HCT116 (cell line): Measurements from ENCODE around the gene ATF7. TPM values are rescaled to one million over a fixed set of nuclear protein-coding genes. Genes with fewer than 3 reads are reported as not detected.

Experiments used
- ATAC-seq: fragments of 200-7000 bp; cut with Tn5 transposase; 2 replicates; pipeline ENCODE4 v1.9.1; 2020; ENCODE audit warnings: mild to moderate bottlenecking, moderate library complexity
- BruUV-seq: library from RNA; stranded (reverse); fragments of 400-500 nt; replicated peaks from 2 replicates; lab custom pipeline; 2021; lab: Mats Ljungman, UMichigan
- CTCF ChIA-PET: fragments of 300-600 bp; sonication (Branson Sonifier 250); formaldehyde crosslinking; loops from one replicate; lab custom pipeline; 2021; ENCODE audit warnings: antibody characterized with exemption; lab: Charles Lee
- POLR2A ChIA-PET: fragments of 300-600, 350-600 bp; sonication (Branson Sonifier 250); formaldehyde crosslinking; loops from one replicate; lab custom pipeline; 2021; ENCODE audit warnings: antibody characterized with exemption; lab: Charles Lee
- RAD21 ChIA-PET, 2 experiments: fragments of 300-600 bp; sonication (Branson Sonifier 250); formaldehyde crosslinking; loops; one replicate each; lab custom pipeline; 2023; ENCODE audit warnings: low total read pairs in 2 of 2; ENCODE audit not compliant: uncharacterized antibody in 2 of 2, unreplicated experiment in 2 of 2, low non-redundant PET in 1 of 2; lab: Charles Lee
- DNase-seq: peaks from one replicate; pipeline ENCODE4 v3.0.0-alpha.2; 2010; ENCODE audit warnings: low read depth, low spot score
- H2AFZ ChIP-seq: fragments of 200-600 bp; shearing (Covaris generic), sonication (generic); 2 replicates; pipeline ENCODE4 v1.6.1; 2017; ENCODE audit warnings: low read depth, mixed run types, mixed read lengths, antibody characterized with exemption, low read length; ENCODE audit not compliant: poor library complexity, severe bottlenecking
- H3K27ac ChIP-seq: 2 replicates; pipeline ENCODE4 v1.5.1; 2012; ENCODE audit warnings: low read depth, low read length
- H3K27me3 ChIP-seq: fragments of 200-600 bp; sonication (generic); 2 replicates; pipeline ENCODE4 v1.6.1; 2016; ENCODE audit warnings: mixed run types, low read length, mixed read lengths; ENCODE audit not compliant: insufficient read depth
- H3K36me3 ChIP-seq, 2 experiments: fragments of 200-500 bp in 1 of 2; fragments of 200-600 bp in 1 of 2; sonication (Bioruptor generic) in 1 of 2; sonication (generic) in 1 of 2; 2 replicates each; pipeline versions ENCODE4 v1.5.1 to v1.6.1; 2014 to 2016; ENCODE audit warnings: low read length in 2 of 2, inconsistent platforms in 1 of 2, mixed read lengths in 1 of 2, mixed run types in 1 of 2; ENCODE audit not compliant: insufficient read depth in 2 of 2, control insufficient read depth in 1 of 2
- H3K4me1 ChIP-seq, 2 experiments: fragments of 200-600 bp in 1 of 2; sonication (generic) in 1 of 2; 2 replicates each; pipeline versions ENCODE4 v1.5.1 to v1.6.1; 2012 to 2017; ENCODE audit warnings: low read length in 2 of 2, inconsistent platforms in 1 of 2, mild to moderate bottlenecking in 1 of 2, mixed read lengths in 1 of 2, mixed run types in 1 of 2, moderate library complexity in 1 of 2; ENCODE audit not compliant: insufficient read depth in 2 of 2, control insufficient read depth in 1 of 2
- H3K4me2 ChIP-seq: fragments of 200-600 bp; sonication (generic); 2 replicates; pipeline ENCODE4 v1.6.1; 2017; ENCODE audit warnings: mixed run types, low read length, mixed read lengths
- H3K4me3 ChIP-seq, 2 experiments: fragments of 200-600 bp in 1 of 2; sonication (generic) in 1 of 2; replicated peaks in 1 of 2; 2 replicates each; pipeline ENCODE4 v1.5.1; 2011 to 2016; ENCODE audit warnings: low read length in 2 of 2, control low read depth in 1 of 2, low read depth in 1 of 2, mild to moderate bottlenecking in 1 of 2, mixed read lengths in 1 of 2, mixed run types in 1 of 2
- H3K79me2 ChIP-seq: fragments of 200-600 bp; sonication (generic); 2 replicates; pipeline ENCODE4 v1.6.1; 2017; ENCODE audit warnings: mild to moderate bottlenecking, mixed run types, low read length, moderate library complexity, mixed read lengths; ENCODE audit not compliant: insufficient read depth
- H3K9ac ChIP-seq: fragments of 200-600 bp; sonication (generic); 2 replicates; pipeline ENCODE4 v1.6.1; 2016; ENCODE audit warnings: low read length, mixed read lengths
- H3K9me2 ChIP-seq: fragments of 200-600 bp; sonication (generic), shearing (Covaris generic); 2 replicates; pipeline ENCODE4 v1.6.1; 2017; ENCODE audit warnings: mixed run types, mild to moderate bottlenecking, moderate library complexity; ENCODE audit not compliant: insufficient read depth
- H3K9me3 ChIP-seq, 2 experiments: fragments of 200-500 bp in 1 of 2; fragments of 200-600 bp in 1 of 2; sonication (Bioruptor generic) in 1 of 2; sonication (generic) in 1 of 2; 2 replicates each; pipeline ENCODE4 v1.6.1; 2014 to 2017; ENCODE audit warnings: low read length in 2 of 2, mixed read lengths in 2 of 2, inconsistent platforms in 1 of 2, low read depth in 1 of 2, mild to moderate bottlenecking in 1 of 2, mixed run types in 1 of 2, moderate library complexity in 1 of 2; ENCODE audit not compliant: control insufficient read depth in 1 of 2, insufficient read depth in 1 of 2
- H4K20me1 ChIP-seq: fragments of 200-600 bp; sonication (generic), shearing (Covaris generic); 2 replicates; pipeline ENCODE4 v1.6.1; 2017; ENCODE audit warnings: mixed run types, mild to moderate bottlenecking, moderate library complexity; ENCODE audit not compliant: insufficient read depth
- ATF3 ChIP-seq: IDR thresholded peaks from 2 replicates; pipeline ENCODE4 v1.6.1; 2012
- CEBPB ChIP-seq: IDR thresholded peaks from 2 replicates; pipeline ENCODE4 v1.6.1; 2012; ENCODE audit warnings: low read depth
- CTCF ChIP-seq, 3 experiments: fragments of 200-600 bp in 1 of 3; sonication (generic) in 1 of 3; IDR thresholded peaks in 2 of 3; conservative IDR thresholded peaks in 1 of 3; 2 replicates each; pipeline ENCODE4 v1.5.1; 2012 to 2017; ENCODE audit warnings: low read depth in 2 of 3, low read length in 2 of 3, antibody characterized with exemption in 1 of 3, borderline replicate concordance in 1 of 3, control low read depth in 1 of 3, mild to moderate bottlenecking in 1 of 3, mixed read lengths in 1 of 3, mixed run types in 1 of 3, moderate library complexity in 1 of 3; ENCODE audit not compliant: insufficient read depth in 1 of 3
- EGR1 ChIP-seq: IDR thresholded peaks from 2 replicates; pipeline ENCODE4 v1.6.1; 2012; ENCODE audit warnings: low read depth
- ELF1 ChIP-seq: IDR thresholded peaks from 2 replicates; pipeline ENCODE4 v1.6.1; 2012; ENCODE audit warnings: low read depth, borderline replicate concordance
- EZH2 ChIP-seq: fragments of 200-600 bp; sonication (generic); IDR thresholded peaks from 2 replicates; pipeline ENCODE4 v1.6.1; 2017; ENCODE audit warnings: antibody characterized with exemption, mixed run types
- EZH2phosphoT487 ChIP-seq: fragments of 200-600 bp; IDR thresholded peaks from 2 replicates; pipeline ENCODE4 v1.6.1; 2018; ENCODE audit warnings: antibody characterized with exemption, borderline replicate concordance
- FOSL1 ChIP-seq: IDR thresholded peaks from 2 replicates; pipeline ENCODE4 v1.6.1; 2012; ENCODE audit warnings: low read depth
- POLR2A ChIP-seq: IDR thresholded peaks from 2 replicates; pipeline ENCODE4 v1.7.0; 2011; ENCODE audit warnings: borderline replicate concordance; ENCODE audit not compliant: insufficient read depth, insufficient read length; ENCODE audit errors: extremely low read depth
- POLR2AphosphoS5 ChIP-seq: IDR thresholded peaks from 2 replicates; pipeline ENCODE4 v1.6.1; 2011; ENCODE audit warnings: mild to moderate bottlenecking, low read depth, low read length, moderate library complexity
- REST ChIP-seq: IDR thresholded peaks from 2 replicates; pipeline ENCODE4 v1.6.1; 2012; ENCODE audit warnings: low read depth
- SP1 ChIP-seq: IDR thresholded peaks from 2 replicates; pipeline ENCODE4 v1.6.1; 2012; ENCODE audit warnings: low read depth
- SRF ChIP-seq: IDR thresholded peaks from 2 replicates; pipeline ENCODE4 v1.6.1; 2012; ENCODE audit warnings: low read depth
- YY1 ChIP-seq: IDR thresholded peaks from 2 replicates; pipeline ENCODE4 v1.6.1; 2011; ENCODE audit warnings: low read length, low read depth, moderate library complexity, mild to moderate bottlenecking; ENCODE audit not compliant: insufficient replicate concordance; ENCODE audit errors: extremely low read depth
- ZFX ChIP-seq: fragments of 450-650 bp; IDR thresholded peaks from 2 replicates; pipeline ENCODE4 v1.6.1; 2017
- ZNF274 ChIP-seq: fragments of 200-500 bp; sonication (Bioruptor generic); IDR thresholded peaks from 2 replicates; pipeline ENCODE4 v1.6.1; 2014; ENCODE audit warnings: mild to moderate bottlenecking, low read depth, low read length, inconsistent platforms
- intact Hi-C: fragments of 100-400 bp; cut with micrococcal nuclease; formaldehyde crosslinking; loops from 2 replicates; pipeline ENCODE4 v1.10.0; 2022
- total RNA-seq: library from RNA; stranded (reverse); gene quantifications from one replicate; pipeline ENCODE4 v1.2.1, GENCODE V29; 2021; ENCODE audit not compliant: unreplicated experiment
- TF ChIP-seq, protein P1 (sequence below): IDR thresholded peaks from 2 replicates; pipeline ENCODE4 v1.6.1; 2011; ENCODE audit warnings: mild to moderate bottlenecking, low read length, moderate library complexity; ENCODE audit not compliant: insufficient replicate concordance; ENCODE audit errors: extremely low read depth
- TF ChIP-seq, protein P2 (sequence below): IDR thresholded peaks from 2 replicates; pipeline ENCODE4 v1.6.1; 2012

The ATF7 gene
- total RNA-seq, 1 experiment from 2014 or later, result 24.0 TPM

- no peaks in the 10 kb centered on the region for H3K9me3 ChIP-seq
- H3K79me2 ChIP-seq, result no peaks in the 10 kb centered on the region
- TF ChIP-seq EZH2 (no peak), CTCF (IDR thresholded peaks at IDR 0.05 in 2 of 3, conservative IDR thresholded peaks at IDR 0.05 in 1 of 3; ENCODE audit: borderline replicate concordance in 1 of 3, insufficient read depth in 1 of 3, low read depth in 2 of 3, low read length in 2 of 3) (no peak), ATF3 (no peak), ZNF274 (no peak), SRF (no peak), ZFX (no peak), EGR1 (no peak), POLR2A (no peak), FOSL1 (no peak), POLR2AphosphoS5 (no peak), ELF1 (no peak), EZH2phosphoT487 (no peak), CEBPB (no peak), REST (no peak), YY1 (no peak), SP1 (no peak)
- TF ChIP-seq, protein P1, sequence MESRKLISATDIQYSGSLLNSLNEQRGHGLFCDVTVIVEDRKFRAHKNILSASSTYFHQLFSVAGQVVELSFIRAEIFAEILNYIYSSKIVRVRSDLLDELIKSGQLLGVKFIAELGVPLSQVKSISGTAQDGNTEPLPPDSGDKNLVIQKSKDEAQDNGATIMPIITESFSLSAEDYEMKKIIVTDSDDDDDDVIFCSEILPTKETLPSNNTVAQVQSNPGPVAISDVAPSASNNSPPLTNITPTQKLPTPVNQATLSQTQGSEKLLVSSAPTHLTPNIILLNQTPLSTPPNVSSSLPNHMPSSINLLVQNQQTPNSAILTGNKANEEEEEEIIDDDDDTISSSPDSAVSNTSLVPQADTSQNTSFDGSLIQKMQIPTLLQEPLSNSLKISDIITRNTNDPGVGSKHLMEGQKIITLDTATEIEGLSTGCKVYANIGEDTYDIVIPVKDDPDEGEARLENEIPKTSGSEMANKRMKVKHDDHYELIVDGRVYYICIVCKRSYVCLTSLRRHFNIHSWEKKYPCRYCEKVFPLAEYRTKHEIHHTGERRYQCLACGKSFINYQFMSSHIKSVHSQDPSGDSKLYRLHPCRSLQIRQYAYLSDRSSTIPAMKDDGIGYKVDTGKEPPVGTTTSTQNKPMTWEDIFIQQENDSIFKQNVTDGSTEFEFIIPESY, result no peak
- TF ChIP-seq, protein P2, sequence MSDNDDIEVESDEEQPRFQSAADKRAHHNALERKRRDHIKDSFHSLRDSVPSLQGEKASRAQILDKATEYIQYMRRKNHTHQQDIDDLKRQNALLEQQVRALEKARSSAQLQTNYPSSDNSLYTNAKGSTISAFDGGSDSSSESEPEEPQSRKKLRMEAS, result no peak
- H3K36me3 ChIP-seq, result peaks cover 6 to 33% of the 10 kb centered on the region in 2 experiments; a peak in 2 of 4 replicates
- BruUV-seq, result no TSS peak
- intact Hi-C loops, result no loop called here
- H3K9me2 ChIP-seq, result no peaks in the 10 kb centered on the region
- ChIA-PET CTCF (interaction anchor here (1.5 kb wide), 1 partner anchor 11 kb away, joined by 4 read pairs; the partner anchor contains the start of gene ATP5MC2), POLR2A (no interaction called here), RAD21 (no interaction called here)
- no peak overlapping the region for H3K4me2 ChIP-seq
- DNase-seq (no peak), ATAC-seq (no peak)
- peaks cover 5% of the 10 kb centered on the region; the same call in 1 of the 2 replicates for H4K20me1 ChIP-seq
- H3K4me1 ChIP-seq, result peaks cover 16 to 32% of the 10 kb centered on the region in 2 experiments
- no peak overlapping the region for H2AFZ ChIP-seq
- H3K27ac ChIP-seq, result no peak overlapping the region
- no peak overlapping the region for H3K9ac ChIP-seq
- no peak overlapping the region for H3K4me3 ChIP-seq
- H3K27me3 ChIP-seq, result no peaks in the 10 kb centered on the region
Measured at GRCh38 chr12:53664191-53664590, 38.0 kb upstream of the ATF7 start.
